Measurements from ENCODE around the gene RRAGD. TPM values are rescaled to one million over a fixed set of nuclear protein-coding genes. Genes with fewer than 3 reads are reported as not detected.

Gene RRAGD
- 0.33 and 0.95 TPM in 2 replicates for total RNA-seq

- no peak for DNase-seq (ENCODE audit: low read depth, low spot score)
Measured at GRCh38 chr6:89412071-89413005, at the start of gene RRAGD. RRAGD (minus strand) TSS chr6:89412273; CDS start chr6:89411993, 280 bp downstream.

GRCh38 chr6:89460713-89461112 is 48.6 kb upstream of the RRAGD start:
- DNase-seq (ENCODE audit: low read depth, low spot score), result no peak

- no peak for DNase-seq (ENCODE audit: low read depth, low spot score)
Measured at GRCh38 chr6:89459501-89459900, 47.4 kb upstream of the RRAGD start.

- no peak for DNase-seq (ENCODE audit: low read depth, low spot score)
Measured at GRCh38 chr6:89458704-89459103, 46.6 kb upstream of the RRAGD start.

- DNase-seq (ENCODE audit: low read depth, low spot score), result no peak
Measured at GRCh38 chr6:89454300-89454699, 42.2 kb upstream of the RRAGD start.

GRCh38 chr6:89452281-89452680 is 40.2 kb upstream of the RRAGD start:
- DNase-seq (ENCODE audit: low read depth, low spot score), result no peak

- DNase-seq (ENCODE audit: low read depth, low spot score), result no peak
Measured at GRCh38 chr6:89449193-89449592, 37.1 kb upstream of the RRAGD start.

GRCh38 chr6:89443658-89444057 is 31.6 kb upstream of the RRAGD start:
- DNase-seq (ENCODE audit: low read depth, low spot score), result no peak

GRCh38 chr6:89440200-89440599 is 28.1 kb upstream of the RRAGD start:
- DNase-seq (ENCODE audit: low read depth, low spot score), result no peak

GRCh38 chr6:89439014-89439413 is 26.9 kb upstream of the RRAGD start:
- no peak for DNase-seq (ENCODE audit: low read depth, low spot score)

- DNase-seq (ENCODE audit: low read depth, low spot score), result no peak
Measured at GRCh38 chr6:89438248-89438647, 26.2 kb upstream of the RRAGD start.

- DNase-seq (ENCODE audit: low read depth, low spot score), result no peak
Measured at GRCh38 chr6:89436226-89436625, 24.2 kb upstream of the RRAGD start.

GRCh38 chr6:89434954-89435353 is 22.9 kb upstream of the RRAGD start:
- no peak for DNase-seq (ENCODE audit: low read depth, low spot score)

- DNase-seq (ENCODE audit: low read depth, low spot score), result no peak
Measured at GRCh38 chr6:89434150-89434499, 22.1 kb upstream of the RRAGD start.

GRCh38 chr6:89433252-89434149 is 21.4 kb upstream of the RRAGD start:
- DNase-seq (ENCODE audit: low read depth, low spot score), result no peak

GRCh38 chr6:89432875-89433251 is 20.8 kb upstream of the RRAGD start, which contains the start of gene ANKRD6:
ANKRD6 (plus strand) TSS chr6:89433152; CDS start chr6:89566977, 133,825 bp downstream.
- no peak for DNase-seq (ENCODE audit: low read depth, low spot score)

- no peak for DNase-seq (ENCODE audit: low read depth, low spot score)
Measured at GRCh38 chr6:89430201-89430962, 18.3 kb upstream of the RRAGD start.

- DNase-seq (ENCODE audit: low read depth, low spot score), result no peak
Measured at GRCh38 chr6:89416796-89417195, 4.7 kb upstream of the RRAGD start.

GRCh38 chr6:89415185-89415584 is 3.1 kb upstream of the RRAGD start:
- no peak for DNase-seq (ENCODE audit: low read depth, low spot score)

GRCh38 chr6:89414215-89414614 is 2.1 kb upstream of the RRAGD start:
- no peak for DNase-seq (ENCODE audit: low read depth, low spot score)

GRCh38 chr6:89413006-89413400 is 930 bp upstream of the RRAGD start:
- DNase-seq (ENCODE audit: low read depth, low spot score), result no peak
